Fibroblast of the aortic adventitia (primary cell): Measurements from ENCODE around the gene USP33. TPM values are rescaled to one million over a fixed set of nuclear protein-coding genes. Genes with fewer than 3 reads are reported as not detected.

Experiments
- DNase-seq: peaks from one replicate; pipeline ENCODE4 v3.0.0-alpha.2; 2010; ENCODE audit warnings: low read depth
- H3K4me3 ChIP-seq: 2 replicates; pipeline ENCODE4 v1.5.1; 2011; ENCODE audit warnings: low read depth, mild to moderate bottlenecking, control low read depth, low read length, moderate library complexity
- CTCF ChIP-seq: IDR thresholded peaks from 2 replicates; pipeline ENCODE4 v1.5.1; 2011; ENCODE audit warnings: mild to moderate bottlenecking, low read length, control low read depth, inconsistent platforms; ENCODE audit not compliant: insufficient read depth
- total RNA-seq: library from RNA; depleted of rRNA; stranded (reverse); fragments of >200 nt; gene quantifications from 2 replicates; pipeline ENCODE4 v1.2.3, GENCODE V29; 2012; ENCODE audit warnings: low replicate concordance

The USP33 gene
- total RNA-seq, 1 donor: 71.9 TPM

- no peak for TF ChIP-seq CTCF
- no peak for DNase-seq
- H3K4me3 ChIP-seq: no peak overlapping the region
These were observed 20.4 kb downstream of the USP33 start for GRCh38 chr1:77739235-77739634.

GRCh38 chr1:77732090-77732489 is 27.6 kb downstream of the USP33 start:
- no peak for DNase-seq
- no peak overlapping the region for H3K4me3 ChIP-seq
- no peak for TF ChIP-seq CTCF

GRCh38 chr1:77725706-77726105 is 33.9 kb downstream of the USP33 start:
- DNase-seq: no peak
- TF ChIP-seq CTCF: no peak

GRCh38 chr1:77718181-77718580 is 41.5 kb downstream of the USP33 start:
- no peak for TF ChIP-seq CTCF
- DNase-seq: no peak
- no peak overlapping the region for H3K4me3 ChIP-seq

More at GRCh38 chr1:77725706-77726105, 33.9 kb downstream of the USP33 start:
- H3K4me3 ChIP-seq: no peak overlapping the region

- TF ChIP-seq CTCF: no peak
- no peak for DNase-seq
- no peak overlapping the region for H3K4me3 ChIP-seq
These were observed 43.6 kb downstream of the USP33 start for GRCh38 chr1:77716065-77716464.

GRCh38 chr1:77709727-77710126 is 49.9 kb downstream of the USP33 start:
- no peak for DNase-seq
- no peak overlapping the region for H3K4me3 ChIP-seq
- TF ChIP-seq CTCF: no peak

- DNase-seq: no peak
- no peak overlapping the region for H3K4me3 ChIP-seq
- no peak for TF ChIP-seq CTCF
These were observed 53.3 kb downstream of the USP33 start for GRCh38 chr1:77706321-77706720.
